Measurements from ENCODE around the gene COPZ1.
"Not testable (repeated sequence)": the region's sequence is repeated elsewhere in the genome, so short reads cannot be mapped to it uniquely, and the experiment has no call there.

DNA sequence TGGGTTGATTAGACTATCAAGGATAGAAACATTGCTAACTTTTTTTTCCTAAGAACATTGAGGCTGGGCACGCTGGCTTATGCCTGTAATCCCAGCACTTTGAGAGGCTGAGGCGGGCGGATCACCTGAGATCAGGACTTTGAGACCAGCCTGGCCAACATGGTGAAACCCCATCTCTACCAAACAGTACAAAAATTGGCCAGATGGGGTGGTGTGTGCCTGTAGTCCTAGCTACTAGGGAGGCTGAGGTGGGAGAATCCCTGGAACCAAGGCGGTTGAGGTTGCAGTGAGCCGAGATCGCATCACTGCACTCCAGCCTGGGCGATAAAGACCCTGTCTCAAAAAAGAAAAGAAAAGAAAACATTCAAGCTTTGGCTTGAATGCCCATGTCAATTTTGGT lies 12.6 kb upstream of the COPZ1 start:
- TF ChIP-seq, protein P1, sequence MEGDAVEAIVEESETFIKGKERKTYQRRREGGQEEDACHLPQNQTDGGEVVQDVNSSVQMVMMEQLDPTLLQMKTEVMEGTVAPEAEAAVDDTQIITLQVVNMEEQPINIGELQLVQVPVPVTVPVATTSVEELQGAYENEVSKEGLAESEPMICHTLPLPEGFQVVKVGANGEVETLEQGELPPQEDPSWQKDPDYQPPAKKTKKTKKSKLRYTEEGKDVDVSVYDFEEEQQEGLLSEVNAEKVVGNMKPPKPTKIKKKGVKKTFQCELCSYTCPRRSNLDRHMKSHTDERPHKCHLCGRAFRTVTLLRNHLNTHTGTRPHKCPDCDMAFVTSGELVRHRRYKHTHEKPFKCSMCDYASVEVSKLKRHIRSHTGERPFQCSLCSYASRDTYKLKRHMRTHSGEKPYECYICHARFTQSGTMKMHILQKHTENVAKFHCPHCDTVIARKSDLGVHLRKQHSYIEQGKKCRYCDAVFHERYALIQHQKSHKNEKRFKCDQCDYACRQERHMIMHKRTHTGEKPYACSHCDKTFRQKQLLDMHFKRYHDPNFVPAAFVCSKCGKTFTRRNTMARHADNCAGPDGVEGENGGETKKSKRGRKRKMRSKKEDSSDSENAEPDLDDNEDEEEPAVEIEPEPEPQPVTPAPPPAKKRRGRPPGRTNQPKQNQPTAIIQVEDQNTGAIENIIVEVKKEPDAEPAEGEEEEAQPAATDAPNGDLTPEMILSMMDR (IDR thresholded peaks at IDR 0.05 in 4 of 5, conservative IDR thresholded peaks at IDR 0.05 in 1 of 5): not testable (repeated sequence)
- not testable (repeated sequence) for TF ChIP-seq POLR2A (IDR thresholded peaks at IDR 0.05)

Data from gastrocnemius medialis (tissue), 4 donors.